ENCODE measurements around the gene TSPAN17.
"Not testable (repeated sequence)": the region's sequence is repeated elsewhere in the genome, so short reads cannot be mapped to it uniquely, and the experiment has no call there.

Gene TSPAN17

DNA sequence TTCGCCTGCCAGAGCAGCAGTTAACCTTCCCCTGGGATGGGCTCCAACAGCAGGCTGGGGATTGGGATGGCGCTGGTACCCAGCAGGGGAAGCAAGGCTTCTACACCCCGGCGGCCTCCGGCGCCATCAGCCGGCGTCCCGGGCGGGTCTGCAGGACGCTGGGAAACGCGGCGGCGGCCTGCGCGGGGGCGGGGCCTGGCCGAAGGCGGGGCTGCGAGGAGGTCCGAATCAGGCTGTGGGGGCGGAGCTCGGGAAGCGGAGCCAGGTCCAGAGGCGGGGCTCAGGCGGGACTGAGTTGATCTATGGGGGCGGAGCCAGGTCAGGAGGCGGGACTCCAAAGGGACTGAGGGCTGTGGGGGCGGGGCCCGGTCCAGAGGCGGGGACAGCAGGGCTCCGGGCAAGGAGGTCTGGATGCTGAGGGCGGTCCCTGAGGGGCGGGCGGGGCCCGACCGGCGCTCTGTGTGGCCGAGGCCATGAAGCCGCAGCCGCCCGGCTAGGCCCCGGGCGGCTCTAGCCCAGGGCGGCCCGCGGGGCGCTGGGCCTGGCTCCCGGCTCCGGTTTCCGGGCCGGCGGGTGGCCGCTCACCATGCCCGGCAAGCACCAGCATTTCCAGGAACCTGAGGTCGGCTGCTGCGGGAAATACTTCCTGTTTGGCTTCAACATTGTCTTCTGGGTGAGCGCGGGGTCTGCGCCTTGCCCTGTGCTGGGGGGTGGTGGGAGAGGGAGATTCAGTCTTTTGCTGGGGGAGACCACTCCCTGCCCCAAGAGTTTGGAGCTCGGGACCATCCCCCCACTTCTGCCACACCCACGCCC, at the start of gene TSPAN17:
Gene TSPAN17 (plus strand): TSS at position 455 of the 813 bp plus-strand sequence. CDS start 132 bp downstream, at position 587.
- Histone ChIP-seq H3K36me3 (ENCODE audit: insufficient read depth, low read length) (no peaks in the 10 kb centered on the region), H3K4me3 (ENCODE audit: low read depth, low read length) (peak within 1 kb of the TSS; percentile 82), H3K27ac (ENCODE audit: low read depth, low read length) (no peak within 1 kb of the TSS; the same call in 1 of the 2 replicates), H3K79me2 (ENCODE audit: control insufficient read depth, insufficient read depth, low read length, unreplicated experiment) (peaks cover 14% of the 10 kb centered on the region), H2AFZ (ENCODE audit: low read length, unreplicated experiment) (peak within 1 kb of the TSS; percentile 95), H3K27me3 (ENCODE audit: insufficient read depth, low read length) (no peaks in the 10 kb centered on the region), H3K4me1 (ENCODE audit: control insufficient read depth, insufficient read depth, low read length, unreplicated experiment) (peaks cover 12% of the 10 kb centered on the region)

DNA sequence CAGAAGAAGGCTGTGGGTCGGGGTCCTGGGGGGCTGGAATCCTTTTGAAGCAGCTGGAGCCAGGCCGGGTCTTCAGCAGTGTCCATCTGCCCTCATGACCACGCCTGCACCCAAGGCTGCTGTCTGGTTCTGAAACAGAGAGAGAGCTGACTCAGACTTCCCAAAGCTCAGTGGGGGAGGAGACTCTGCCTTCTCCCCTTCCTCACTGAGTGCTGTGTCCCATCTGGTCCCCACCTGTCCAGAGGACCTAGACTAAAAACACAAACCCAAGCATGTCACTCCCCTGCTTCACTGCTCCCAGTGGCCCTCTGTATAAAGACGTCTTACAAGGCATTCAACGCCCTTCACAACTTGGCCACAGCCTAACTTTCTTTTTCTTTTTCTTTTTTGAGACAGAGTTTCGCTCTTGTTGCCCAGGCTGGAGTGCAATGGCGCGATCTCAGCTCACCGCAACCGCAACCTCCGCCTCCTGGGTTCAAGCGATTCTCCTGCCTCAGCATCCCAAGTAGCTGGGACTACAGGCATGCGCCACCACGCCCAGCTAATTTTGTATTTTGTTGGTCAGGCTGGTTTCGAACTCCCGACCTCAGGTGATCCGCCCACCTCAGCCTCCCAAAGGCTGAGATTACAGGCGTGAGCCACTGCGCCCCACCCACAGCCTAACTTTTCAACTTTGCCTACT, 47.4 kb upstream of the TSPAN17 start:
- not testable (repeated sequence) for H3K4me3 ChIP-seq (ENCODE audit: low read depth, low read length); H3K4me1 ChIP-seq (ENCODE audit: control insufficient read depth, insufficient read depth, low read length, unreplicated experiment); H3K36me3 ChIP-seq (ENCODE audit: insufficient read depth, low read length); H3K27ac ChIP-seq (ENCODE audit: low read depth, low read length); H2AFZ ChIP-seq (ENCODE audit: low read length, unreplicated experiment); H3K79me2 ChIP-seq (ENCODE audit: control insufficient read depth, insufficient read depth, low read length, unreplicated experiment); H3K27me3 ChIP-seq (ENCODE audit: insufficient read depth, low read length)

GRCh38 chr5:176601901-176602482, 45.3 kb upstream of the TSPAN17 start:
- H3K4me3 ChIP-seq (ENCODE audit: low read depth, low read length): no peak overlapping the region
- H3K4me1 ChIP-seq (ENCODE audit: control insufficient read depth, insufficient read depth, low read length, unreplicated experiment): no peaks in the 10 kb centered on the region
- H3K27ac ChIP-seq (ENCODE audit: low read depth, low read length): no peak overlapping the region

DNA sequence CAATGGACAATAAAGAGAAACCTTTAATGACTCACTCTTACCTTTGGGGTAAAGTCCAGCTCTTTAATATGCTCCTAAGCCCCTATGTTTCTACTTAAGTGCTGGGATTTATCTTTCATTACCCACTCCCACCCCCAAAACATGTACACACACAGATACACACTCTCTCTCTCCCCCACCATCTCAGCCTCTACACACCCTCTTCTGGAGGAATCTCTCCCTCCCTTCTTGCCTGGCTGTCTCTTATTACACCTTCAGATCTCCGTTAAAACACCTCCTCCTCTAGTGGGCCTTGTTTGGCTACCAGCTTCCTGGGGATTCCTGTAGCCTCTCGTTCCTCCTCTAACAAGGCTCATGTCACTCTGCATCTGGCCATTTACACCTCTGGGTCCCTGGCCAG, 44.2 kb upstream of the TSPAN17 start:
- no peak overlapping the region for H2AFZ ChIP-seq (ENCODE audit: low read length, unreplicated experiment)
- H3K4me3 ChIP-seq (ENCODE audit: low read depth, low read length): no peak overlapping the region
- H3K27ac ChIP-seq (ENCODE audit: low read depth, low read length): no peak overlapping the region
- no peaks in the 10 kb centered on the region for H3K4me1 ChIP-seq (ENCODE audit: control insufficient read depth, insufficient read depth, low read length, unreplicated experiment)
- H3K36me3 ChIP-seq (ENCODE audit: insufficient read depth, low read length): no peaks in the 10 kb centered on the region
- H3K79me2 ChIP-seq (ENCODE audit: control insufficient read depth, insufficient read depth, low read length, unreplicated experiment): no peaks in the 10 kb centered on the region
- no peaks in the 10 kb centered on the region for H3K27me3 ChIP-seq (ENCODE audit: insufficient read depth, low read length)

More at GRCh38 chr5:176601901-176602482, 45.3 kb upstream of the TSPAN17 start:
- no peaks in the 10 kb centered on the region for H3K79me2 ChIP-seq (ENCODE audit: control insufficient read depth, insufficient read depth, low read length, unreplicated experiment)
- no peaks in the 10 kb centered on the region for H3K36me3 ChIP-seq (ENCODE audit: insufficient read depth, low read length)
- H3K27me3 ChIP-seq (ENCODE audit: insufficient read depth, low read length): no peaks in the 10 kb centered on the region
- H2AFZ ChIP-seq (ENCODE audit: low read length, unreplicated experiment): no peak overlapping the region

DNA sequence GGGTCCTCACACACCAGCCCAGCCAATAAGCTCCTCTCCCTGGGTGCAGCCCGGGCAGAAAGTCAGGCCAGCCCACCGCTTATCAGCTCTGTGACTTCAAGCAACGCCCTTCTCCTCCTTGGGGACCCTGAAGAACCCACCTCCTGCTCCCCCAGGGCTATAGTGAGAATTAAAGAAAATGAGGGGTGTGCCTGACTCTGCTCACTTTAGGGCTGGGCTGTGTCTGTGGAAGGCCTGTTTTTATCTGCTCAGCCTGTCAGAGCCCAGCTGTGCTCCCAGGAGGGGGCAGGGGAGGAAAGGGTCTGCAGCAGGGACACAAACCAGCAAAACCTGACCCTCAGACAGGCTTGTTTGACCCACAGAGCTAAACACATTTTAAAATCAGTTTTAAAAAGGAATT, 41.3 kb upstream of the TSPAN17 start:
- no peaks in the 10 kb centered on the region for H3K79me2 ChIP-seq (ENCODE audit: control insufficient read depth, insufficient read depth, low read length, unreplicated experiment)
- no peak overlapping the region for H2AFZ ChIP-seq (ENCODE audit: low read length, unreplicated experiment)
- H3K27me3 ChIP-seq (ENCODE audit: insufficient read depth, low read length): no peaks in the 10 kb centered on the region
- H3K27ac ChIP-seq (ENCODE audit: low read depth, low read length): no peak overlapping the region
- no peaks in the 10 kb centered on the region for H3K36me3 ChIP-seq (ENCODE audit: insufficient read depth, low read length)
- no peak overlapping the region for H3K4me3 ChIP-seq (ENCODE audit: low read depth, low read length)
- H3K4me1 ChIP-seq (ENCODE audit: control insufficient read depth, insufficient read depth, low read length, unreplicated experiment): no peaks in the 10 kb centered on the region

DNA sequence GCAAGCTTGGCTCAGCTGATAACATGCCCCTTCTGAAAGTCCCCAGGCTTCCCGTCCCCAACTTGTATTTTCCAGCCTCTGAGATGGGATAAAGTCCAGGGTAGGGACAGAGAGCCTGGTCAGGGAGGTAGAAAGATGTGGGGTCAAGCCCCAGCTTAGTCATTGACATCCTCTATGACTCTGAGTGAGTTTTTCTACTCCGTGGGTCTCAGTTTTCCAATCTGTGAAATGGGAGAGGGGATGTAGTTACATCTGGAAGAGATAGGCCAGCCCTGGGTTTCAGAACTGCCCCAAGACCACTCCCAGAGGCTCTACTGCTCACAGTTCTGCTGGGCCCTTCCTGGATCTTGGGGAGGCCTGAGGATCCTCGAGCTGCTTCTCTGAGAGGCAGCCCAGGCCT, 40.4 kb upstream of the TSPAN17 start:
- Histone ChIP-seq H3K4me1 (ENCODE audit: control insufficient read depth, insufficient read depth, low read length, unreplicated experiment) (peaks cover 3% of the 10 kb centered on the region), H3K4me3 (ENCODE audit: low read depth, low read length) (no peak overlapping the region), H3K27ac (ENCODE audit: low read depth, low read length) (no peak overlapping the region)

DNA sequence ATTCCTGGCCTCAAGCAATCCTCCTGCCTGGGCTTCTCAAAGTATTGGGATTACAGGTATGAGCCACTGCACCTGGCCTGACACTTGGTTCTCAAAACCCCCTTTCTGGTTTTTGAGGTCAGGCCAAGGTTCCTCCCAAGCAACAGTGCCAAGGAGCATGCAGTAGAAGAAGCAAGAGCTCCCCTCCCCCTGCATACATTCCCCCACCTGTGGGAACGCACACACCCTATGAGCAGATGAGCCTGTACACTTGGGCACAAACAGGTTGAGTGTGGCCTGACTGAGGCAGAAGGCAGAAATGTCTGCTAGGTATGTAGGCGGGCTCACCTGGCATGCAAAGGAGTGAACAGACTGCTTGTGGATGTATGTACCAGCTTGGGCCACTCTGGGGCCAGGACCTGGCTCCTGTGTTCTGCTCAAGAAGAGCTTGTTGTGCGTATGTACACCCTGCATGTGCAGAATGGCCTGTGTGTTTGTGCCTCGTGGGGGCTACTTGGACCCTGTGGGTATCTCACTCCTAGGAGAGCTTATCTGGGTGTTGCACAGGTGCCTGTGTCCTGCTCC, 39.1 kb upstream of the TSPAN17 start:
- H2AFZ ChIP-seq (ENCODE audit: low read length, unreplicated experiment): no peak overlapping the region
- H3K4me1 ChIP-seq (ENCODE audit: control insufficient read depth, insufficient read depth, low read length, unreplicated experiment): peaks cover 3% of the 10 kb centered on the region
- H3K36me3 ChIP-seq (ENCODE audit: insufficient read depth, low read length): no peaks in the 10 kb centered on the region
- no peak overlapping the region for H3K27ac ChIP-seq (ENCODE audit: low read depth, low read length)
- no peaks in the 10 kb centered on the region for H3K27me3 ChIP-seq (ENCODE audit: insufficient read depth, low read length)
- H3K4me3 ChIP-seq (ENCODE audit: low read depth, low read length): no peak overlapping the region
- H3K79me2 ChIP-seq (ENCODE audit: control insufficient read depth, insufficient read depth, low read length, unreplicated experiment): no peaks in the 10 kb centered on the region

More for the DNA sequence above, 40.4 kb upstream of the TSPAN17 start:
- Histone ChIP-seq H2AFZ (ENCODE audit: low read length, unreplicated experiment) (no peak overlapping the region), H3K79me2 (ENCODE audit: control insufficient read depth, insufficient read depth, low read length, unreplicated experiment) (no peaks in the 10 kb centered on the region), H3K27me3 (ENCODE audit: insufficient read depth, low read length) (no peaks in the 10 kb centered on the region), H3K36me3 (ENCODE audit: insufficient read depth, low read length) (no peaks in the 10 kb centered on the region)

DNA sequence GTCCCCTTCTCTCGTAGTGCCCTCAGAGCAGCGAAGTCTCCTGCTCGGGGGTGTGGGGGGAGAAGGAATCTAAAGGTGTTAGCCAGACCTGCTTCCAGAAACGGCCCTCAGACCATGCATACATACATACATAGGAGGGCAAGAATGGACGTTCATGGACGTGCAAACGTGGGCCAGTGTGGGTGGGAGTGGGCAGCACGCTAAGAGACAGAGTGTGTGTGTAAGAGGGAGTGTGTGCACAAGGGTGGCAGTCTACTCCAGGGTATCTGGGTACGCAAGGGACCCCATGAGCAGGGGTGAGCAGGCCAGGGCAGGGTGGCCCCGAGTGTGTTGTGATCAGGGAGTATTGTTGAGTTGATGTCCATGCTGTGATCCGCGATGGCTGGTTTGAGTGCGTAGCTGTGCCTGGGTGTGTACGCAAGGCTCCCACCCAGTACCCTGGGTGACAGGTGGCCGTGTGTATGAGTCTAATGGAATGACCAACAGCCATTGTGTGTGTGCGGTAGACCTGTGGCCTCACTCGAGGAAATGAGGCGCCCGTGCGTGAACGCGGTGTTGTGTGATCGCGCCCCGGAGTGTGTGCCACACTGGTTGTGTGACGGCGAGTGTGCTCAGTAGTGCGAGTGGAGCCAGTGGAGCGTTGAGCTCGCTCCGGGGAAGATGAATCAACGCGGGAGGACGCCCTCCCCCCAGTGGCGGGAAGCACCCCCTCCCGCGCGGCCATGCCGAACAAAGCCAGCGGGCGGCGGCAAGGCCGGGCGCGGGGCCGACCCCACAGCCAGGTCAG, 38.2 kb upstream of the TSPAN17 start:
- Histone ChIP-seq H3K27ac (ENCODE audit: low read depth, low read length) (no peak overlapping the region), H3K4me3 (ENCODE audit: low read depth, low read length) (peak overlapping the region; percentile 80), H3K36me3 (ENCODE audit: insufficient read depth, low read length) (no peaks in the 10 kb centered on the region), H3K79me2 (ENCODE audit: control insufficient read depth, insufficient read depth, low read length, unreplicated experiment) (no peaks in the 10 kb centered on the region), H2AFZ (ENCODE audit: low read length, unreplicated experiment) (no peak overlapping the region), H3K4me1 (ENCODE audit: control insufficient read depth, insufficient read depth, low read length, unreplicated experiment) (peaks cover 9% of the 10 kb centered on the region), H3K27me3 (ENCODE audit: insufficient read depth, low read length) (no peaks in the 10 kb centered on the region)

GRCh38 chr5:176609724-176610434, 37.4 kb upstream of the TSPAN17 start, which contains the start of gene GPRIN1:
TSS of gene GPRIN1 (minus strand) at chr5:176610156. CDS start at chr5:176599834, 10,322 bp downstream.
- H3K79me2 ChIP-seq (ENCODE audit: control insufficient read depth, insufficient read depth, low read length, unreplicated experiment): no peaks in the 10 kb centered on the region
- H3K4me3 ChIP-seq (ENCODE audit: low read depth, low read length): peak within 1 kb of the TSS; percentile 80
- H3K27ac ChIP-seq (ENCODE audit: low read depth, low read length): no peak within 1 kb of the TSS
- no peaks in the 10 kb centered on the region for H3K36me3 ChIP-seq (ENCODE audit: insufficient read depth, low read length)
- H3K4me1 ChIP-seq (ENCODE audit: control insufficient read depth, insufficient read depth, low read length, unreplicated experiment): peaks cover 15% of the 10 kb centered on the region
- no peaks in the 10 kb centered on the region for H3K27me3 ChIP-seq (ENCODE audit: insufficient read depth, low read length)
- peak within 1 kb of the TSS; percentile 79 for H2AFZ ChIP-seq (ENCODE audit: low read length, unreplicated experiment)
